ENCODE results near the gene CGB8. TPM values are rescaled to one million over a fixed set of nuclear protein-coding genes. Genes with fewer than 3 reads are reported as not detected.

The CGB8 gene
- 2.1 to 8.1 TPM (median 4.6 TPM) in 5 replicates for total RNA-seq (2022; extraction: Qiagen RNA extraction; ENCODE audit: low read depth)

DNA sequence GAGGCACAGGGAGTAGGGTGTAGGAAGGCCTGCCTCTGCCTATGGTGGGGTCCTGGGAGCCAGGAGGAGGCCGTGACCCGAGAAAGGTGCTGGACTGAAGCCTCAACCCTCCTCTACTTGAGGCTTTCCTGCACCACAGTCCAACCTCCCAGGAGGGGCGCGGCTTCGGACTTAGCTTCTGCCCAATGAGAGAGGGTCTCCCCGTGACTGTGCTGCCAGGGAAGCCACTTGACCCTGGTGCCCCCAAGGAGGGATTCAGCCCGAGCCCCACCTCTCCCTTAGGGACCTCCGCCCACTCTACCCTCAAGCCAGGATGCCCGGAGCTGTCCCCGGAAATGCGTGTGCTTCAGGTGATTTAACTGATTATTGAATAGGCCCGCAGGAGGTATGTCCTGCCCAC lies at the start of gene CGB8:
CGB8 (minus strand) TSS at position 101 of the 400 bp plus-strand sequence. CDS start 372 bp downstream, outside the sequence.

DNA sequence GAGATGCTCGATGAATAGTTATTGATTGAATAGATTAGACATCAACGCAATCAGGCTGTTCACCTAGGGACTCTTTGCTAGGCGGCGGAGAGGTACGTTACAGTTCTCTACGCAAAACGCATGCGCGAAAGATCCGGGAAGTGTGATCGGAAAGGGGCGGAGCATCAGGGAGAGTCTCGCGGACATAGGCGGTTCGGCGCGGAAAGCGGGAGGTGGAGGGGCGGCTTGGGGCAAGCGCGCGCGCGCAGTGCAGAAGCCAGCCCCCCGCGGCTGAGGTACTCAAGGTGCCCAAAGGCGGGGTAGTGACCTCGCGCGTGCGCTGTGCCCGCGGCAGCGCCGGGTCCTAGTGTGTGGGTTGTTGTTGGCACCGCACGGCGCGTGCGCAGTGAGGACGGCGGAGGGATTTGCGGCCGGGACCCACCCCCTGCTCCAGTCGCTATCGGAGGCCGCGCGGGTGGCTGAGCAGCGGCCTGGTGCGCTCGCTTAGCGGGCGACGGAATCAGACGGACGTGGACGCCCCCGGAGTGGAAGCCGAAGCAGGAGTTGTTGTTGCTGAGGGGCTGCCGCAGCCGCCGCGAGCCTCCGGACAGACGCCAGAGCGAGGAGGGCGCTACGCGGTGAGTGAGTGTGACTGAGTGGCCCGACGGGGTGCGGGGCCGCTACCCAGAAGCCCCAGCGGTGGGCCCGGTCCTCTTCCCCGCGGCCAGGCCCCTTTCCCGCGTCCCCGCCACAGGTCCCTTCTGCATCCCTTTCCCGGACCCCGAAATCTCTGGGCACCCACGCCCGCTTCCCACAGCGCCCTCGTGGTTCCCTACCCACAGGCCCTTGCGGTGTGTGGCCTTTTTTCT lies 36.3 kb upstream of the CGB8 start, which contains the start of gene SNRNP70:
SNRNP70 (plus strand) TSS at position 432 of the 848 bp plus-strand sequence. CDS start 964 bp downstream, outside the sequence.

DNA sequence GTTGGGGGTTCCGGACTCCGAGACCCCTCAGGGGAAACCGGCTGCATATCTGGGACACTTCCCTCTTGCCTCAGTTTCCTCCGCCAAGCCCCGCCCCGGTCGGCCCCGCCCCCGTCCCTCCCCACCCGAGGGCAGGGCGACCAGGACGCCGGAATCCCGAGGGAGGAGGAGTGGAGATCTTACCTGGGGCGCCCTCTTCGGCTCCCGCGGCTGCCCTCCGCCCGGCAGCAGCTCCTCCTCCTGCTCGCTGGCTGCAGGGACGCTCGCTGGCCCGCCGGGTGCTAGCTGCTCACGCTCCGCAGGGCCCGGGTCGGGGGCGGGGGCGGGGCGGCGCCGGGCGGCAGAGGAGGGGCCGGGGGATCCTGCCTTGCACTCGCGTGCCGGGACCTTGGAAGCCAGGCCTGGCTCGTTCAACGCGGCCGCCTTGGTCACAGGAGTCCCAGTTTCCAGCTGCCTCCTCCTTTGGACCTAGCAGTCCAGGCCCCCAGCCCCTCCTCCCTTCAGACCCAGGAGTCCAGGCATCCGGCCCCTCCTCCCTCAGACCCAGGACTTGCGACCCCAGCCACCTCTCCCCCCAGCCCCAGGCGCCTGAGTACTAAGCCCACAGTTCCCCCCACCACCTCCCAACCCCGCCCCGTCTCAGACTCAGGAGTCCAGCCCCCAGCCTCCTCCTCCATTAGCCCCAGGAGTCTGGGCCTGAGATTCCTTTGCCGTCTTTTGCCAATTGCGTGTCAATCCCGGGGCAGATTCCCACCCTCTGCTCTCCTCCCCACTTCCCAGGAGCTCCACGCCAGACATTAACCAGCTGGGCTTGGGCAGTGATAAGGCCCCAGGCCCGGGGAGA lies 16.1 kb upstream of the CGB8 start, which contains the start of gene NTF4:
NTF4 (minus strand) TSS at position 51 of the 844 bp plus-strand sequence. CDS start 2,821 bp downstream, outside the sequence.

DNA sequence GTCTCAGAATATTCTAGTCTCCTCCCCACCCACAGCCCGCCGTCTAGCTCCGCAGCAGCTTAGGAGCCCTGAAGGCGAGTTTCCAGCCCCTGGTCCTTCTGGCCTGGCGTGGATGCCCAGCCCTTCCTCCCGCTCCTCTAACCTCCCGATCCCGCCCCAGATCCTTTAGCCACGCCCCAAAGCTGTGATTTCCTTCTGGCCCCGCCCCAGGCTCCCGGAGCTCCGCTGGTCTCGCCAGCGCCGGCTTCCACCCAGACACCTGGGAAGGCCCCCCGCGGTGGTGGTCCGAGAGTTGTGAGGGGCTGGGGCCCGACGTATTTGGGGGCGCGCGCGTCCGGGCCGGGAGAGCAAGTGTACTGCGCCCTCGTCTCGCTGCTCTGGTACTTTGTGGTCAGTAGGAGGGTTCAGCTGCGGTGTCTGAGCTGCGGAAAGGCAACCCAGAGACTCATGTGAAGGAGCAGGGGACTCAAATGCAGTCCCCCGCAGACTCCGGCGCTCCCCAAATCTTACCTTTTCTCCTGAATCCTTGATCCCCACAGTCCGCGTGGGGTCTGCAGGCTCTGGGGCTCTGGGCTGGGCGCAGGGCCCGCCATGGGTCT lies 8.8 kb upstream of the CGB8 start, which contains the start of gene CGB7:
CGB7 (minus strand) TSS at position 114 of the 599 bp plus-strand sequence. CDS start 2,374 bp downstream, outside the sequence.

DNA sequence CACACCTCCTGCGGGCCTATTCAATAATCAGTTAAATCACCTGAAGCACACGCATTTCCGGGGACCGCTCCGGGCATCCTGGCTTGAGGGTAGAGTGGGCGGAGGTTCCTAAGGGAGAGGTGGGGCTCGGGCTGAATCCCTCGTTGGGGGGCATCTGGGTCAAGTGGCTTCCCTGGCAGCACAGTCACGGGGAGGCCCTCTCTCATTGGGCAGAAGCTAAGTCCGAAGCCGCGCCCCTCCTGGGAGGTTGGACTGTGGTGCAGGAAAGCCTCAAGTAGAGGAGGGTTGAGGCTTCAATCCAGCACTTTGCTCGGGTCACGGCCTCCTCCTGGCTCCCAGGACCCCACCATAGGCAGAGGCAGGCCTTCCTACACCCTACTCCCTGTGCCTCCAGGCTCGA lies 5.4 kb downstream of the CGB8 start, which contains the start of gene CGB5:
CGB5 (plus strand) TSS at position 301 of the 400 bp plus-strand sequence. CDS start 362 bp downstream, outside the sequence.

DNA sequence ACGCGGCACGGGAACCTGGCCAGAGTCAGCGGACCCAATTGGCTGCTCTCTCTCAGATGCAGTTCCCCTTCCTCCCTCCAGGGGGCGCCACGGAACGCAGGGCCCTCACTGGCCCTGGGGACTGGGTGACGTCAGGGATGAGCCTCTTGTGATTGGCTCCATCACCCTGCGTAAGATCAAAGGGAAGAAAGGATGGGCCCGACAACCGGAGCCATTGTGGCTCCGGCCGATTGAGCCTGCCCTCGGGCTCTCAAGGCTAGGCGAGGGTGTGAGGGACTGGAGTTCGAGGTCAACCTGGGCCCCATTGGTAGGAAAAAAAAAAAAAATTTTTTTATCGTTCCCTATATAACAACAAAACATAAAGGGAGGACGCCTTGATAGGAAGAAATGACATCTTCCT lies 12.1 kb downstream of the CGB8 start, which contains the start of gene CGB1:
CGB1 (minus strand) TSS at position 81 of the 400 bp plus-strand sequence. CDS start 184 bp downstream, outside the sequence.

DNA sequence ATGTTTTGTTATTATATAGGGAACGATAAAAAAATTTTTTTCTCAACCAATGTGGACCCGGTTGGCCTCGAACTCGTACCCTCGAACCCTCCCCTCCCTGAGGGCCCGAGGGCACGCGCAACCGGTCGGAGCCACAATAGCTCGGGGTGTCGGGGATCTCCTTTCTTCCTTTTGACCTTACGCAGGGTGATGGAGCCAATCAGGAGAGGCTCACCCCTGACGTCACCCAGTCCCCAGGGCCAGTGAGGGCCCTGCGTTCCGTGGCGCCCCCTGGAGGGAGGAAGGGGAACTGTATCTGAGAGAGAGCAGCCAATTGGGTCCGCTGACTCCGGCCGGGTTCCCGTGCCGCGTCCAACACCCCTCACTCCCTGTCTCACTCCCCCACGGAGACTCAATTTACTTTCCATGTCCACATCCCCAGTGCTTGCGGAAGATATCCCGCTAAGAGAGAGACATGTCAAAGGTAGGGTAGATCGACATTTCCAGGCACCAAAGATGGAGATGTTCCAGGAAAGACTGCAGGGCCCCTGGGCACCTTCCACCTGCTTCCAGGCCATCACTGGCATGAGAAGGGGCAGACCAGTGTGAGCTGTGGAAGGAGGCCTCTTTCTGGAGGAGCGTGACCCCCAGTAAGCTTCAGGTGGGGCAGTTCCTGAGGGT lies 17.1 kb downstream of the CGB8 start, which contains the start of gene CGB2:
CGB2 (plus strand) TSS at position 249 of the 660 bp plus-strand sequence; CDS start at position 455, 206 bp downstream.

DNA sequence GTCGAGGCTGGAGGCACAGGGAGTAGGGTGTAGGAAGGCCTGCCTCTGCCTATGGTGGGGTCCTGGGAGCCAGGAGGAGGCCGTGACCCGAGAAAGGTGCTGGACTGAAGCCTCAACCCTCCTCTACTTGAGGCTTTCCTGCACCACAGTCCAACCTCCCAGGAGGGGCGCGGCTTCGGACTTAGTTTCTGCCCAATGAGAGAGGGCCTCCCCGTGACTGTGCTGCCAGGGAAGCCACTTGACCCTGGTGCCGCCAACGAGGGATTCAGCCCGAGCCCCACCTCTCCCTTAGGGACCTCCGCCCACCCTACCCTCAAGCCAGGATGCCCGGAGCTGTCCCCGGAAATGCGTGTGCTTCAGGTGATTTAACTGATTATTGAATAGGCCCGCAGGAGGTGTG lies 24.7 kb downstream of the CGB8 start, which contains the start of gene CGB3:
CGB3 (minus strand) TSS at position 101 of the 400 bp plus-strand sequence. CDS start 362 bp downstream, outside the sequence.

DNA sequence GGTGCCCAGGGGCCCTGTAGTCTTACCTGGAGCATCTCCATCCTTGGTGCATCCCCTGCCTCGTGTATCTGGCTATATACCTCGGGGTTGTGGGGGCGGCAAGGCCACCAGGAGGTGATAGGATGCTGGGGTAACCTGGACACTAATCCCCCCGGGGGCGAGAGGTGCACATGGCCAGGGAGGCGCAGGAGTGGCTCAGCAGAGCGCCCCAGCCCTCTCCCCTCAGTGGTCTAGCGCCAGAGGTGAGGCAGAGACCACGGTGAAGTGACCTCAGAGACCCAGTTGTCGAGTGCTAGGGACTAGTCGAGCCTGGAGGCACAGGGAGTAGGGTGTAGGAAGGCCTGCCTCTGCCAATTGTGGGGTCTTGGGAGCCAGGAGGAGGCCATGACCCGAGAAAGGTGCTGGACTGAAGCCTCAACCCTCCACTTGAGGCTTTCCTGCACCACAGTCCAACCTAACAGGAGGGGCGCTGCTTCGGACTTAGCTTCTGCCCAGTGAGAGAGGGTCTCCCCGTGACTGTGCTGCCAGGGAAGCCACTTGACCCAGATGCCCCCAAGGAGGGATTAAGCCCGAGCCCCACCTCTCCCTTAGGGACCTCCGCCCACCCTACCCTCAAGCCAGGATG lies 31.8 kb downstream of the CGB8 start, which contains the start of gene LHB:
LHB (minus strand) TSS at position 51 of the 625 bp plus-strand sequence; CDS start at position 41, 10 bp downstream.

Other genes starting within 250 kb of the CGB8 start
- 50.8 to 60.8 TPM (median 56.6 TPM) in 5 replicates for gene BCAT2, start 238.1 kb downstream of the CGB8 start, total RNA-seq (2022; extraction: Qiagen RNA extraction; ENCODE audit: low read depth)
- gene HSD17B14, start 212.6 kb downstream of the CGB8 start, total RNA-seq (2022; extraction: Qiagen RNA extraction; ENCODE audit: low read depth) = 13.8 to 16.7 TPM (median 14.3 TPM) in 5 replicates
- gene PLEKHA4, start 180.5 kb downstream of the CGB8 start, total RNA-seq (2022; extraction: Qiagen RNA extraction; ENCODE audit: low read depth) = 1.5 to 3.4 TPM (median 2.2 TPM) in 5 replicates
- 94.1 to 157 TPM (median 116 TPM) in 5 replicates for gene PPP1R15A, start 176.7 kb downstream of the CGB8 start, total RNA-seq (2022; extraction: Qiagen RNA extraction; ENCODE audit: low read depth)
- gene TULP2, start 150.4 kb downstream of the CGB8 start, total RNA-seq (2022; extraction: Qiagen RNA extraction; ENCODE audit: low read depth) = not detected in 5 replicates
- 185 to 225 TPM (median 213 TPM) in 5 replicates for gene NUCB1, start 148.8 kb downstream of the CGB8 start, total RNA-seq (2022; extraction: Qiagen RNA extraction; ENCODE audit: low read depth)
- gene DHDH, start 115.4 kb downstream of the CGB8 start, total RNA-seq (2022; extraction: Qiagen RNA extraction; ENCODE audit: low read depth) = 1.2 to 2.2 TPM (median 1.5 TPM) in 5 replicates
- gene BAX, start 94.2 kb downstream of the CGB8 start, total RNA-seq (2022; extraction: Qiagen RNA extraction; ENCODE audit: low read depth) = 295 to 420 TPM (median 376 TPM) in 5 replicates
- gene FTL, start 83.8 kb downstream of the CGB8 start, total RNA-seq (2022; extraction: Qiagen RNA extraction; ENCODE audit: low read depth) = 18,205 to 25,130 TPM (median 20,428 TPM) in 5 replicates
- 17.3 to 22.6 TPM (median 19.8 TPM) in 5 replicates for gene GYS1, start 55.8 kb downstream of the CGB8 start, total RNA-seq (2022; extraction: Qiagen RNA extraction; ENCODE audit: low read depth)
- 219 to 243 TPM (median 229 TPM) in 5 replicates for gene RUVBL2, start 55.2 kb downstream of the CGB8 start, total RNA-seq (2022; extraction: Qiagen RNA extraction; ENCODE audit: low read depth)
- not detected in 5 replicates for gene LHB, start 32.0 kb downstream of the CGB8 start, total RNA-seq (2022; extraction: Qiagen RNA extraction; ENCODE audit: low read depth)
- gene CGB3, start 24.8 kb downstream of the CGB8 start, total RNA-seq (2022; extraction: Qiagen RNA extraction; ENCODE audit: low read depth) = 0.09 to 0.44 TPM in 2 of 5 replicates, not detected in the others
- 0.27 to 0.70 TPM (median 0.32 TPM) in 4 of 5 replicates, not detected in the other for gene CGB2, start 17.2 kb downstream of the CGB8 start, total RNA-seq (2022; extraction: Qiagen RNA extraction; ENCODE audit: low read depth)
- gene CGB1, start 12.2 kb downstream of the CGB8 start, total RNA-seq (2022; extraction: Qiagen RNA extraction; ENCODE audit: low read depth) = 0.27 to 0.64 TPM (median 0.38 TPM) in 3 of 5 replicates, not detected in the others
- gene CGB5, start 5.3 kb downstream of the CGB8 start, total RNA-seq (2022; extraction: Qiagen RNA extraction; ENCODE audit: low read depth) = 0.54 to 1.6 TPM (median 1.5 TPM) in 5 replicates
- 0.59 to 0.80 TPM (median 0.72 TPM) in 5 replicates for gene CGB7, start 8.6 kb upstream of the CGB8 start, total RNA-seq (2022; extraction: Qiagen RNA extraction; ENCODE audit: low read depth)
- gene NTF4, start 15.7 kb upstream of the CGB8 start, total RNA-seq (2022; extraction: Qiagen RNA extraction; ENCODE audit: low read depth) = 0.27 to 0.66 TPM (median 0.35 TPM) in 4 of 5 replicates, not detected in the other
- gene KCNA7, start 23.6 kb upstream of the CGB8 start, total RNA-seq (2022; extraction: Qiagen RNA extraction; ENCODE audit: low read depth) = 0.01 TPM in 1 of 5 replicates, not detected in the others
- 311 to 363 TPM (median 344 TPM) in 5 replicates for gene SNRNP70, start 36.3 kb upstream of the CGB8 start, total RNA-seq (2022; extraction: Qiagen RNA extraction; ENCODE audit: low read depth)
- 4.7 to 7.2 TPM (median 5.7 TPM) in 5 replicates for gene LIN7B, start 65.3 kb upstream of the CGB8 start, total RNA-seq (2022; extraction: Qiagen RNA extraction; ENCODE audit: low read depth)
- 1.2 to 2.5 TPM (median 1.8 TPM) in 5 replicates for gene C19orf73, start 70.0 kb upstream of the CGB8 start, total RNA-seq (2022; extraction: Qiagen RNA extraction; ENCODE audit: low read depth)
- gene PPFIA3, start 70.4 kb upstream of the CGB8 start, total RNA-seq (2022; extraction: Qiagen RNA extraction; ENCODE audit: low read depth) = 5.7 to 9.0 TPM (median 8.0 TPM) in 5 replicates
- 0.07 to 0.14 TPM in 2 of 5 replicates, not detected in the others for gene HRC, start 106.3 kb upstream of the CGB8 start, total RNA-seq (2022; extraction: Qiagen RNA extraction; ENCODE audit: low read depth)
- gene TRPM4, start 108.7 kb upstream of the CGB8 start, total RNA-seq (2022; extraction: Qiagen RNA extraction; ENCODE audit: low read depth) = 6.8 to 9.9 TPM (median 7.3 TPM) in 5 replicates